HG03378 (cell line): ENCODE data around the gene SKIL.

ENCODE experiments used
- ATAC-seq: cut with Tn5 transposase; IDR thresholded peaks from one replicate; pipeline ENCODE4 v1.9.1; 2021; ENCODE audit warnings: mild to moderate bottlenecking, moderate library complexity; ENCODE audit not compliant: unreplicated experiment

SKIL gene

DNA sequence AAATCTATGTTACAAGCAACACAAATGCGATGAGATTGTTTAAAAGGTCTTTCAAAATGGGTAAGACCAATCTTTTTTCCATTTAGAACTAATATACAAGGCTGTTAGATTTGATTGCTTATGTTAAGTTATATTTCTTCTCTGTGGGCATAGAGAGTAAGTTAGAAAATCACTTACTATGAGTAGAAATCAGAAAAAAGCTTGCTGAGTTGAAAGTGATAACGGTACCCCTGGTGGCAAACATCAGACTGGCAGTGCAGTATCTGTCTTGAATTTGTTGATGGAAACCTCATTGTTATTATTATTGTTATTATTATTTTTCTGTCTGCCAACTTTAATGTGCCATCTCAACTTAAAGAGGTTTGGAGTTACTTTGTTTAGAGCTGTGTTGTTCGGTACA lies 73.5 kb downstream of the SKIL start:
- ATAC-seq, result no peak

DNA sequence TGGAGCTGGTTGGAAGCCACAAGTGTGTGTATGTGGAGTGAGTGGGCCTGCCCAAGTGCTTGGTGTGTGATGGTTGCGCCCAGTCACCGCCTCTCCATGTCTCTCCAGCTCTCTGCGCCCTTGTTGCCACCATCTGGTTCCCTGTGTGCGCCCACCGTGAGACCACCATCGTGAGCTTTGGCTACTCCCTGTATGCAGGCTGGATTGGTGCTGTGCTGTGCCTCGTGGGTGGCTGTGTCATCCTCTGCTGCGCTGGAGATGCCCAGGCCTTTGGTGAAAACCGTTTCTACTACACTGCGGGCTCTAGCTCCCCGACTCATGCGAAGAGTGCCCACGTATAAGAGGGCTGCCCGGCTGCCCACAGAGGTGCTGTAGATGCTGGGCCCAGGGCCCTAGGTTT lies 74.9 kb downstream of the SKIL start:
- ATAC-seq, result no peak

DNA sequence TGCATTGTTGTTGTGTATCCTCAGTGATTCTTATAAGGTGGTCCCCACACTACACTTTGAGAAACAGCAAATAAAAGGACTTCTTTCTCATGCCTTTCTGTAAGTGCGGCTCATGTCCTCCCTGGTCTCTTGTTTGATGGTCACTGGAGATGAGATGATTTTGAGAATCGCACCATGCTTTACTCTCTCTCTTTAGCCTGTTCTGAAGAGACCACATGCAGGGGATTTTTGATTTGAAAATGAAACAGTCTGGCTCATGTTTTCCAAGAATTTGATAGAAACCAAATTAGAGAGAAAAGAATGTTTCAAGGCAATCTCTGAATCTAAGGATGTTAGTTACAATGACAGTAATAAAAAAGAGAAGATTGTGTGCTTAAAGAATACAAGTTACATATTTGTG lies 79.2 kb downstream of the SKIL start:
- no peak for ATAC-seq

DNA sequence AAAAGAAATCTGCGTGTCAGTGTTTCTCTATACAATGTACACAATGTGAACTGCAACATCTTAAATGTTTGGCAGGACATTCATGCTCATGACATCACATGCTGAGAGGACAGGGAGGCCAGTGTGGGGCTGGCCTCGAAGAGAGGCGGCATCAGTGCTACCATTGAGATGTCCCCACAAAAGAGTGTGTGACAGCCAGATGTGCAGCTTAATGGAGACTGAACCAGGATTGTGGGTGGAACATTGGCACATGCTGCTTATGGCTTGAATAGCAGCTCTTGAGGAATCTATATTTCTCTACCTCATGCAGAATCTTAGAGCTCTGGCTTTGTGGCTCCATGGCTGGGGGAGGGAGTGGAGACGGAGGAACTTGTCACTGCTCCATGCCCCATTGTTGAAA lies 79.7 kb downstream of the SKIL start:
- no peak for ATAC-seq

DNA sequence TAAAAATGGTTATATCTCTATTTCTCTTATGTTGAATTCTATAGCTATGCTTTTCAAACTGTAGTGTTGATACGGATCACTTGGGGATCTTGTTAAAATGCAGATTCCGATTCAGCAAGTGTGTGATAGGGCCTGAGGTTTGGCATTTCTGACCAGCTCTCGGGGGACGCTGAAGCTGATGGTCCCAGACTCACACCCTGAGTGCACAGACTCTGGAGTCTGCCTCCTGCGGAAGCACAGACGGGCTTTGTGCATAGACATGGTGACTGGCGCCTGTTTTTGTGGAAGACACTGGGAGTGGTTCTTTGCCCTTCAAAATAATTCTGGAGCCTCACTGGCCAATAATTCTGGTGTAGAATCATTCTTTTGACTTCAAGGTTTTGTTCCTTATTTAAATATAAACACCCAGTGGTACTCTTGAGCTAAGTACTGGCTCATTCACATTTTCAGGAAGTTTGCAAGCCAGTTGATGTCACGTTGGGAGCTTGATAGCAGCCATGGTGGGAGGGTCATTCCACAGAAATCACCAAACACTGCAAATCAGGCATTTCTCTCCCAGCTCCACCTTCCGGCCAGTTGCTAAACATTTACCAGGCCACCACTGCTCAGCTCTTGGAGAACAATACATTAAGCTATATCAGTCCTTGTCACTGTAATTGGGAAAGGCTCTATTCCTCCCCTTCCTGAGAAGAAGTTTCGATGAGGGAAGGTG lies 80.3 kb downstream of the SKIL start:
- no peak for ATAC-seq

DNA sequence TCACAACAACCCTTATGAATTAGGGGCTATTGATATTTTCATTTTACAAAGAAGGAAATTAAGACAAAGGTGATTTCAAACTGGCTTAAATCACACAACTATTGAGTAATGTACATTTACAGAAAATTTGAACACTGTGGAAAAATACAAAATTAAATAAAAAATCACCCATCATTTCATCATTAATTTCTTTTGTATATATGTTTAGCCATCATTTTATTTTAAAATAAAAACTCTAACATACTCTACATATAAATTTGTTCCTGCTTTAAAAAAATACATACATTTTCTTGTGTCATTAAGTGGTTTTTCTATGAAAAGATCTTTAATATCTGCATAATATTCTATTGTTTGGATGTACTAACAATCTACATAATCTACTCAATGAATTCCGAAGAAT lies 81.3 kb downstream of the SKIL start:
- ATAC-seq, result no peak

DNA sequence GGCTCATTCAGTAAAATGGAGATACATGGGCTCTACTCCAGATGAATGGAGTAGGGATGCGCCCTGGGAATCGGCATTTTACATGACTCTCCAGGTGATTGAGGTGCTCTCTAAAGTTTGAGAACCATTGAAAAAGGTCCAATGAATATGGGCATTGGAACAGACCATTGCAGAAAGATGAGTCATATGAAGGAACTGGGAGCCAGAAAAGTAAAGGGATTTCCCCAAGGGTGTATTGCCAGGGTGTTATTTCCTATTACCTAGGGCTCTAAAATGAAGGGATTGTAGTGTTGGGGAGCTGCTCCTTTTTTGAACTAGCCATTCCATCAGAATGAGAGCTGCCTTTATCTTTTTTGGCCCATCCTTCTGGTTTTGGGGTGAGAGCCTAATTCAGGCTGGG lies 82.8 kb downstream of the SKIL start:
- no peak for ATAC-seq

DNA sequence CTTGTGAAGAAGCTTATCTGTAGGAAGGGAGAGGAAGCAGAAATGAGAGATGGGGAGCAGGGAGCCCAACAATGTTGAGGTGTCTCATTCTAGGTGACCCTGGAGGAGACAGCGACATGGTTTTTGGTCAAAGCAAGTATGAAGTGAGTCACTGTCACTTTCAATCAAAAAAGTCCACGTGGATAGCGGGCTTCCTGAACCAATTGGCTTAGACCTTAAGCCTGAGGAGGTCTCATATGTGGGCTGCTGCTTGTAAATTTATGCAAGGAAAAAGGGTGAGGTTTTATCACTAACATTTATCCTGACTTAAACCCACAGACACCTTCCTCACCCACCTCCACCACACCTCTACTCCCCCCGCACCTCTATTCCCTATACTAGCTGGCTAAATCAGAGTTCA lies 83.9 kb downstream of the SKIL start:
- ATAC-seq, result no peak

DNA sequence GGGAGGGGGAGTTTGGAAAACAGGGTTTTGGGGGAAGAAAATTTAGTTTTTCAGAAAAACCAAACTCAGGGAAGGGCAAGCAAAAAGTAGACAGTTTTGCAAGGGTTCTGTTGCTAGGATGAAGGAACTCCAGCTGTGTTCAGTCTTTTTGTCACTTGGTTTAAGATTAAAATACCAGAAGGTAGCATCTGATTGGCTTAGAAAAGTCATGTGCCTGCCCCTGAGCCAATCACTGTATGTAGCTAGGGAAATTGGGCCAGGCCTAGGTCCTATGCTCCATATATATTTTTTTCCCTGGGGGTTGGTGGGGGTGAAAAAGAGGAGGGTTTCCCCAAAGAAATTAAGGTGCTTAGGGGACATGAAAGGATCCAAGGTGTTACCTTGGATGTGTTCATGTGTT lies 85.4 kb downstream of the SKIL start:
- no peak for ATAC-seq

DNA sequence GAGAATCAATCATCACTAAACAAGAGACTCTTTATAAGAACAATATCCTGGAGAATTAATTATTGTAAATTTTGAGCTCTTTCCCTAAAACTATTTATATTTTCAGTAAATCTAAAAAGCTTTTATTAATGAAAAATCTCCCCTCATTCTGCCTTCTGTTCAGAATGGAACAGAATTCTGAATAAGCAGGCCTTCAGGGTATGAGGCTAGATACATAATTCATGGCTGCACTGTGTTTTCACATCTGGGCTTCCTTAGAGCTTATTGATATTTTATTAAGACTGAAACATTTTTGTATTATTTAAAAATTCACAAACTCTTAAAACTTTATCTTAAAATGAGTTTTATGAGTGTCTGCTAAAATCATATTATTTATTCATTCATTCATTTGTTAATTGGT lies 85.9 kb downstream of the SKIL start:
- ATAC-seq, result no peak
